Measurements from ENCODE around the gene CDYL.
A peak's percentile ranks its signal among the peaks of the same experiment; 100 is the strongest.
"Not testable (repeated sequence)": the region's sequence is repeated elsewhere in the genome, so short reads cannot be mapped to it uniquely, and the experiment has no call there.

CDYL gene

DNA sequence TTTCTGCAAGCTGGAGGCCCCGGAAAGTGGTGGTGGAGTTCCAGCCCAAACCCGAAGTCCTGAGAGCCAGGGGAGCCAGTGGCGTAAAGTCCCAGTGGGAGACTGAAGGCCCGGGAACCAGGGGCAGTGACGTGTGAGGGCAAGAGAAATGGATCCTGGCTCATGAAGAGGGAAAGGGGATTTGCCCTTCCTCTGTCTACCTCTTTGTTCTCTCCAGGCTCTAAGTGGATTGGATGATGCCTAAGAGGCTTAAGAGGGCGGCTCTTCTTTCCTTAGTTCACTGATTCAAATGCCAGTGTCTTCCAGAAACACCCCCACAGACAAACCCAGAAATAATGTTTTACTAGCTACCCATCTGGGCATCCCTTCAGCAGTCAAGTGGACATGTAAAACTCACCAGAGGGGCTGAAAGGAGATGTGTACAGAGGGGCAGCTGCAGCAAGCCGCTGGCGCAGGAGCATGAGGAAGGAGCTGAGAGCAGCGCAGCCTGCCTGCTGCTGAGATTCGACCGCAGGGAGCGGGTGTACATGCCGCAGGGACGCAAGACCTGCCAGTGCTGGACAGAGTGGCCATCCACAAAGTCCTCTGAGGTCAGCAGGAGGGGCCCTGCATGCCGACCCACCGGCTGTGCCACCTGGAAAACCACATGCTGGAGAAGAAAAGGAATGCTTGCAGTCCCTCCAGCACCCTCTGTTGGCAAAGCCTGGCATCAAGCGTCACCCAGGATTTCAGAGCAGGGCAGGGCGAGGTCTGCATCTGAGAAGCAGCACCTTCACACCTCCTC lies 29.5 kb downstream of the CDYL start:
- DNase-seq = peak; percentile 59

DNA sequence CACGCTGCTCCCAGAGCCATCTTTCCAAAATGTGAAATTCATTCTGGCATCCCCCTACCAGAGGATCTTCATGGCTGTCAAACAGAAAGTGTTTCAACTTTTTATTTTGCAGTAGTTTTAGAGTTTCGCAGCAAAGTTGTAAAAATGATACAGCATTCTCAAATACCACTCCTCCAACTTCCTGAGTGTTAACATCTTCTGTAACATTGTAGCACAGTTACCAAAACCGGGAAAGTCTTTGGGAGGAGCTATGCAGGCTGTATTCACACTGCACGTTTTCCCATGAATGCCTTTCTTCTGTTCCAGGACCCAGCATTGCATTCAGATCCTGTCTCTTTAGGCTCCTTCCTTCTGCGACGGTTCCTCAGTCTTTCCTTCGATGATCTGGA lies 30.1 kb downstream of the CDYL start:
- no peak for DNase-seq

DNA sequence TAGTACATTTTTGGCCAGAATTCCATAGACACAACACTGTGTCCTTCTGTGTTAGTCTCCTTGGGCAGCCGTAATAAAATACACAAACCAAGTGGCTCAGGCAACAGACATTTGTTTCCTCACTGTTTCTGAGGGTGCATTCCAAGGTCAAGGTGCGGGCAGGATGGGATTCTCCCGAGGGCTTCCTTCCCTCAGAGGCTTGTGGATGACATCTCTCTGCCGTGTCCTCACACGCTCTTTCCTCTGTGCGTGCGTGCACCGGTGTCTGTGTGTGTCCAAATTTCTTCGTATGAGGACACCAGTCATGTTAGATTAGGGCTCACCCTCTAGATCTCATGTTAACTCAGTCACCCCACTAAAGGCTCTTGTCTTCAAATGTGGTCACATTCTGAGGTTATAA lies 30.6 kb downstream of the CDYL start:
- no peak for DNase-seq

DNA sequence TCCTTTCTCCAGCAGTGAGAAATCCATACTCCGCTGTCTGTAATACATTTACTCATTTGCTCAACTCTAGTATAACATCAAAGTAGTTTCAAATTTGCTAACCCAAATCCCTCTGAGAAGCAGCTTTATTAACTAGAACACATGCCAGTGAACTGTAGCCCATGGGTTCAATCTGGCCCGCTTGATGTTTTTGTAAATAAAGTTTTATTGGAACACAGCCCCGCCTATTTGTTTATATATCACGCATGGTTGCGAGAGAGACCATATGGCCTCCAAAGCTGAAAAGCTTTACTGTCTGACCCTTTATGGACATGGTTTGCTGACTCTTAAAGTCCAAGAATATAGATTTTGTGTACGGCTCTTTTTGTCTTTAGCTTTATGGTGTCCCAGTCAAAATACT lies 32.2 kb downstream of the CDYL start:
- no peak for DNase-seq

DNA sequence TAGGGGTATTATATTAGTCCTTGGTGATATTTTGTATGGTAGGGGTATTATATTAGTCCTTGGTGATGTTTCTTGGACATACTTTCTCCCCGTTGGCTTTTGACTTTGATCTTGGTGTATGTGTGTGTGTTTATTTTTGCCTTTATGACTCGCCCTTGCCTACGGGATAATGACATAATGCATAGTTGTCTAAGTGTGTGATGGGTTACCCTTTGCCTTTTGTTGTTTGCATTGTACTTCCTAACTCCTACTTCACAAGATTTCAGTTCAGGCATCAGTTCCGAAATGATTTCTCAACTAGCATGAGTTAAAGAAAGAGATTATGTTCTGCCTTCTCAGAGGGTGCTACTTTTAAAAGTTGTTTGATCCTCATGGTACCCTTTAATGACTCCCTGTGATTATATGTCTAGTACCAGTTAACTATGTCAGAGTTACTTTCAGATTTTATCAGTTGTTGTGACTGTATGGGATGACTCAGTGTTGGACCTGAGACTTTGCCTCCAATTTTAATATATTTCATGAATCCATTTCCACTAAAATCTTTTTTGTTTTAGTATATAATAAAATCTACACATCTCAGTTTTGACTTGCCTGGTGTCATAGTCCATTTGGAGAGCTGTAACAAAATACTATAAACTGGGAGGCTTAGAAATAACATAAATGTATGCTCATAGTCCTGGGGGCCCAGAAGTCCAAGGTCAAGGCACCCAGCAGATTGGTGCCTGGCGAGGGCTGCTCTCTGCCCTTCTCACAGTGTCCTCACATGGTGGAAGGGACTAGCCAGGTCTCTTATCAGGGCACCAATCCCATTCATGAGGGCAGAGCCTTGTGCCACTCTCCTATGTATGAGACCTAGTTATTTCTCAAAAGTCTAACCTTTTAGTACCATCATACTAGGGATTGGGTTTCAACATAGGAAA lies 34.1 kb downstream of the CDYL start:
- no peak for DNase-seq

DNA sequence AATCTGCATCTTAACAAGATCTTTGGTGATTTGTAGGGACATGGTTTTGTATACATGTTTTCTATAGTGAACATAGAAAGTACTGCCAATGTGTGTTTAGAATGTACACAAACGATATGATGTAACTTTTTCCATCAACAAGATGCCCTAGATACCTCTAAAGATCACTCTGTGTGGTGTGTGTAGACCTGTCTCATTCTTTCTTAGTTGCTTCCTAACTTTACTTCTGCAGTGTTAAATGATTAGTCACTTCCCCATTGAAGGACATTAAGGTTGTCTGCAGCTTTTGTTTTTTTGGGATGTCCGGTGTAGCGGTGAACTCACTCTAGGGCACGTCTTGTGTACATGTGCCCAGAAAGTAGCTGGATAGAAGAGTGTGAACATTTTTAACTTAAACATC lies 35.9 kb downstream of the CDYL start:
- no peak for DNase-seq

DNA sequence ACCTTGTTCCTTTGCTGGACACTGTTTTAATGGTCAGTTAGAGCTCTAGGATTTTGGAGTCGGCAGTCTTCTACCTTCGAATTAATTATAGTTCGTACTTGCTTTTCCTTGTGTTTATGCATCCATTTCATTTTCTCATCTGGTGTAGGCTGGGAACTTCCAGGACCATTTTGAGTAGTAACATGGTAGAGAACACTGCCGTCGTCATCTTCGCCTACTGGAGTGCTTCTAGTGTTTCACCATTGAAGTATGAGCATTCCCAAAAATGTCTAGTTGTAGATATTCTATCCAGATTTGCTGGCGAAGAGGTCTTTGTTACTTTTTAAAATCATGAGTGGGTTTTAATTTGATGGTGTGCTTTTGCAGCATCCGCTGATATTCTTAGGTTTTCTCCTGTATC lies 36.9 kb downstream of the CDYL start:
- DNase-seq = no peak

DNA sequence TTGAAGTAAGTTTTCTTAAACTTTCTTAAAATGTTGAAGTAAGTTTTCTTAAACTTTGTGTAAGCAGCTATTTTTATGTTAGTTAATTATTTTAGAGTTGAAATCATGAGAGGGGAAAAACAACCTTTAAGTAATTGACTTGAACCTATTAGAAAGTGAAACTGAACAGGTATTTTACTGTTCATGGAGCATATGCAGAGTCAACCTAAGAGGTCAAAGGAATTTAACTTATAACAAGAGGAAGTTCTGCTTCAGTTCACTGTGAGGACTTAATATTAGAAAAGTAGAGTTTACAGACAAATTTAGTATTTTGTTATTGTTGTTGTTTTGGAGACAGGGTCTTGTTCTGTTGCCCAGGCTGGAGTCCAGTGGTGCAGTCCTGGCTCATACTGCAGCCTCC lies 38.0 kb downstream of the CDYL start:
- DNase-seq = no peak

DNA sequence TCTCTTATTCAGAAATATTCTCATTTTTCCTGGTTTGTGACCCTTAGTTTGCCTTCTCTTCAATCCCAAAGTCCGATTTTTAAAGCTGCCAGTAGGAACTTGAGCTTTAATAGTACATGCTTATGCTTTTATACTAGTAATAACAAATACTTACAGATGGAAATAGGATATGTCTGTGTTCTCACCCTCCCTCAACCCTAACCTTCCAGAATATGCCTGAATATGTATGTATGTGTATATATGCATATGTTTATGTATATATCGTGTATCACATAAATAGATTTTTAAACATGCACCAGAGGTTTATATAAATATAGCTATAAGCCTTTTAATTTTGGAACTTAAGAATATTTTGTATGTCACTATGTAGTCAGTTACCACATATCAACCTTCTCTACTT lies 38.8 kb downstream of the CDYL start:
- DNase-seq = no peak

DNA sequence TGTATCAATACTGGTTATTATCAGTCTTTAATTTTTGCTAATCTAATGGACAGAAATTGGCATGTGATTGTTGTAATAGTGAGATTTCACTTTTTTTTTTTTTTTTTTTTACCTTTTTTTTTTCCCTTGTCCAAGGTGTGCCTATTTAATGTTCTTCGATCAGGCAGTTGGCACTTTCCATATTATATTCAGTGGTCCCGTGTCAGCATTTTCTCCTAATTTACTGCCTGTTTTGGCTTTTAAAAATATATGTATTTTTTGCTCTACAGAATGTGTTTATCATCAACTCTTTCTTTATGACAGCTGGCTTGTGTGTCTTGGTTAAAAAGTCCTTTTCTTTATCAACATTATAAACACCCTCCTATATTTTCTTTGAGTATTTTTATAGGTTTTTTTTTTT lies 39.4 kb downstream of the CDYL start:
- no peak for DNase-seq

DNA sequence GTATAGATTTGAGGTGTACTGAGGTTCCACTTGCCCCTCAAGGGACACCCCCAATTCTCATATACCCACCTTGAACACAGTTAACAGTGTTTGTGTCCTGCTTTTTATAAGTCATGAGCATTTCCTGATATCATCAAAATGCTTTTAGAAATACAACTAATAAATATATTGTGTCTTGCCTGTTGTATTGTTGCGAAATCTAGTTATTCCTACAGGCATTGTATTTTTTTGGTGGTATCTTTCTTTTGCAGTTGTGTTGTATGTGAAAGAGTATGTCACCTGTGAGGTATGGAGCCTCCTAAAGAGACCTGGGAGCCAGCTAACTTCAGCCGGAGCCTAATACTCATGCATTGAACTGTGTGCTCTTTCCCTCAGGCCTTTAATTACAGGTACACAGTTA lies 40.7 kb downstream of the CDYL start:
- DNase-seq = no peak

DNA sequence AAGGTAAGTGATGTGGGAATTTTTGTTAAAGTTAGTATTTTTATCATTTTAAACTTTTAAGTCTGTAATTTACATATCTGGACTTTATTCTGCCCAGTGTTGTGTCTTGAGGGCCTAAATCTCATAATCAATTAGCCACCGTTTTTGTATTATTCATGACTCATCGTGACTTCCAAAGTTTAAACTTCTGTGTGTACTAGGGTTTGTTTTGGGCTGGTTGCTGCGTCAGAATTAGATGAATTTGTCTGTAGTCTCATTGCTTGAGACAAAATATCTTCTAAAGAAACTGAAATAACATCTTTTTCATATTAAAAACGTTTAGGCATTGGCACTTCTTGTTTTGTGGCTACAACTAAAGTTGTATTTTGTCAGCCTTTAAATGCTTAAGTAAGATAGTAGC lies 41.3 kb downstream of the CDYL start:
- DNase-seq = no peak

DNA sequence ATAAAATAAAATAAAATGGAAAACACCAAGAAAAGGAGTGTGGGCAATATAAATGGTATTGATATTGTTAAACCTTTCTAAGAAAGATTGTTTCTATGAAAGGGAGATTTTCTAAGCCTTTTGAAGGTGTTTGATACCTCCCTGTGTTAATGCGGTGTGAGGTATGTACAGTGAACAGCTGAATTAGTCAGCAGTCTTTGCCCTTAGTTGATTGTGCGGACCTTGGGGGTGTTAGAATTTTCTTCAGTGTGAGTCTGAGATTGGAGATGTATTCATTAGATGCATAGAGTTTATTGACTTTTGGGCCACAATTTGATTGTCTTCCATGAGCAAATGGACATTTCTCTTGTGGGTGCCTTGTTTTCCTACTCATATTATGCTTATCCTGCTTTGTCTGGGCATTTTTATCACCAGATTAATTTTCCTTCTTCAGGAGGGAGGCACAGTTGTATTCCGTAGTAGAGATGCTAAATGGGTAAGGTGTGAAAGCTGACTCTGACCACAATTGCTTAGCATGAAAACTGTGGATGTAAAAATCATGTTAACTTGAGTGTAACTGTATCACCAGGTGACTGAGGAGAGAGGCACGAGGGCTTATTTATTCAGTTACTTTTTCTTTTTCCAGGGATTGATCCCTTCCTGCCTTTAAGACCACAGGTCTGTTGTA lies 42.2 kb downstream of the CDYL start:
- no peak for DNase-seq

DNA sequence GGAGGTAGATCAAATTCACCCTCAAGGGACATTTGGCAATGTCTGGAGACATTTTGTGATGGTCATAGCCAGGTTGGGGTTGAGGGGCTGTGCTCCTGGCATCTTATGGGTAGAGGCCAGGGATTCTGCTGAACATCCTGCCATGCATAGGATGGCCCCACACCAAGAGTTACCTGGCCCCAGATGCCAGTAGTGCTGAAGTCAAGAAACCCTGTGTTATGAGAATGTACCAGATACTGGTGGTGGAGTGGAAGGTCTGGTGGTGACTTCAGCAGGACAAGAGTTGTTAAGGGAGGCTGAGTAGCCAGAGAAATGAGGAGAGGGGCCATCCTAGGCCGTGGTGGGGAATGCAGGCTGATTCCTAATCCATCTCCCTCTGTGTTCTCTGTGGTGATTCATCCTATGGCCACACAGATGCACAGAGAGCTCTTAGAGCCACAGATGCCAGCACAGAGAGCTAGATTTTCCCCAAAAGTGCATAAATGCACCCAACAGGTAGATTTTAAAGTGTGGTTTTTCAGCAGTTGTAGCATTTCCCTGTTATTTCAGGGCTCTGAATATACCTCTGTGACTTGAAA lies 43.6 kb downstream of the CDYL start:
- no peak for DNase-seq

DNA sequence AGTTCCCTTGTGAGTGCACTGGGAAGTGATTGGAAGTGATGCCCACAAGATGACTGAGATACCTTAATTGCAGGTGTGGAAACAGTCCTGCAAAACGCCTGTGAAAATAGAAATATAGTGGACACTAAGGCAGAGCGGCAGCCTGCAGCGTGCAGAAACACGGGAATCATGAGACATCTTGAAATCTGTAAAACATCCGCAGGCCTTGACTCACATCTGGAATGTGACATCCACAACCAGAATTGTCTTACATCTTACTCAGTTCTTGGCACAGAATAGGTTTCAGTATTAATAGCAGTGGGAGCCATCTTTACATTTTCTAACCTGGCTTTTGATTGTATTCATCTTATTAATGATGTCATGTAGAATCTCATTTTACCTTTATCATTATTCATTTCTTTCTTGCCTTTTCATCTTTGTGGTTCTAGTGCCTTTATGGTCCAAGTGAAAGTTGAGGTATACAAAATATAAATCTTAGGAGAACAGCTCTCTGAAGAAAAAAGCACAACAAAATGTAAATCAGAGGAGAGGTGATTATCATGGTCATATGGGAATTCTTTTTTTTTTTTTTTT lies 44.6 kb downstream of the CDYL start:
- DNase-seq = no peak

DNA sequence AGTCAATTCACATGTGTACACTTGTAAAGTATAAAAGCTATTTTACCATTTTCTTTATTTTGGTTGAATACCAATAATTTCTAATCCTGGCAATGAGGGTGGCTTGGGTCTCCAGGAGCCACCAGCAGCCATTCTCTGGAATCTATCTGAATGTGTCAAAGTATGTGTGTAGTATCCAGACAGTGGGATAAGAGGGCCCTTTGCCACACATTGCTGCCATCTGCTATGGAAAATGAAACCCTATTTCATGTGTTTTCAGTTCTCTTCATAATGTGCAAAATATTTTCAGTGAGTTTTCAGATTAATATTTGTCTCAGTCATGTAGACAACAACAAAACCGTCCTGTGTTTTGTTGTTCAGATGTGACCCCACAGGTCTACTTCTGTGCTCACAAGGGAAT lies 46.3 kb downstream of the CDYL start:
- DNase-seq = no peak

DNA sequence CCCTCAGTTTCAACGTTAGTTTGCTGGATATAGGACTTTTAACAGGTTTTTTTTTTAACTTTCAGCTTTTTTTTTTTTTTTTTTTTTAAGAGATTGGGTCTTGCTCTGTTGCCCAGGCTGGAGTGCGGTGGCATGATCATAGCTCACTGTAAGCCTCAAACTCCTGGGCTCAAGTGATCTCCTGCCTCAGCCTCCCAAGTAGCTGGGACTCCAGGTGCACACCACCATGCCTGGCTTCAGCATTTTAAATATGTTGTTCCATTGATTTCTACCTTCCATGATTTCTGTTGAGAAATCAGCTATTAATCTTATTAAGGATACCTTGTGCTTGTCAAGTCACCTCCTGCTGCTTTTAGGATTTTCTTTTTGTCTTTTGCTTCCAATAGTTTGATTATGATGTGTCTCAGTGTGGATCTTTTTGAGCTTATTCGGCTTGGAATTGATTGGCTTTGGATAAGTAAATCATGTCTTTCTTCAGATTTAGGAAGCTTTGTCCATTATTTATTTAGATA lies 52.0 kb downstream of the CDYL start:
- no peak for DNase-seq

DNA sequence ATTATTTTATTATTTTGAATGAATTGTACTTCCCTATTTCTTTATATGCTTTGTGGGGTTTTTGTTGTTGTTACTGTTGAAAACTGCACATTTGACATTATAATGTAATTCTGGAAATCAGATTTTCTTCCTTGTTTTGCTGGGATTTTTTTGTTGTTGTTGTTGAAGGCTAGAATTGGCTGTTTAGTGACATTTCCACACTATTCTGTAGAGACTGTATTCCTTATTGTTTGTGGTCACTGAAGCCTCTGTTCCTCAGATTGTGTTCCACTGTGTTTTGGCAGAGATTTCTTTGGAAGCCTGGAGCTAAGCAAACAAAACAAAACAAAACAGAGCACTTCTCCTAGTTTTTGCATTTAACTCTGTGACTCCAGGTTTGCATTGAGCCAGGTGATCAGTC lies 52.9 kb downstream of the CDYL start:
- DNase-seq = no peak

DNA sequence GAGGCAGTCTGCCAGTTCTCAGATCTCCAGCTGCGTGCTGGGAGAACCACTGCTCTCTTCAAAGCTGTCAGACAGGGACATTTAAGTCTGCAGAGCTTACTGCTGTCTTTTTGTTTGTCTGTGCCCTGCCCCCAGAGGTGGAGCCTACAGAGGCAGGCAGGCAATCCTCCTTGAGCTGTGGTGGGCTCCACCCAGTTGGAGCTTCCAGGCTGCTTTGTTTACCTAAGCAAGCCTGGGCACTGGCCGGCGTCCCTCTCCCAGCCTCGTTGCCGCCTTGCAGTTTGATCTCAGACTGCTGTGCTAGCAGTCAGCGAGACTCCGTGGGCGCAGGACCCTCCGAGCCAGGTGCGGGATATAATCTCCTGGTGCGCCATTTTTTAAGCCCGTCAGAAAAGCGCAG lies 59.3 kb downstream of the CDYL start:
- DNase-seq = not testable (repeated sequence)

DNA sequence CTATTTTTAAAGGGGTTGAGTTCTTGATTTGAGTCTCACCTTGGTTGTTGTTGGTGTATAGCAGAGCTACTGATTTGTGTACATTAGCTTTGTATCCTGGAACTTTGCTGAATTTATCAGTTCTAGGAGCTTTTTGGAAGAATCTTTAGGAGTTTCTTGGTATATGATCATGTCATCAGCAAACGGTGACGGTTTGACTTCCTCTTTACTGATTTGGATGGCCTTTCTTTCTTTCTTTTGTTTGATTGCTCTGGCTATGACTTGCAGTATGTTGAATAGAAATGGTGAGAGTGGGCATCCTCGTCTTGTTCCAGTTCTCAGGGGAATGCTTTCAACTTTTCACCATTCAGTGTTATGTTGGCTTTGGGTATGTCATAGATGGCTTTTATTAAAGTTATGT lies 64.0 kb downstream of the CDYL start:
- DNase-seq = no peak

DNA sequence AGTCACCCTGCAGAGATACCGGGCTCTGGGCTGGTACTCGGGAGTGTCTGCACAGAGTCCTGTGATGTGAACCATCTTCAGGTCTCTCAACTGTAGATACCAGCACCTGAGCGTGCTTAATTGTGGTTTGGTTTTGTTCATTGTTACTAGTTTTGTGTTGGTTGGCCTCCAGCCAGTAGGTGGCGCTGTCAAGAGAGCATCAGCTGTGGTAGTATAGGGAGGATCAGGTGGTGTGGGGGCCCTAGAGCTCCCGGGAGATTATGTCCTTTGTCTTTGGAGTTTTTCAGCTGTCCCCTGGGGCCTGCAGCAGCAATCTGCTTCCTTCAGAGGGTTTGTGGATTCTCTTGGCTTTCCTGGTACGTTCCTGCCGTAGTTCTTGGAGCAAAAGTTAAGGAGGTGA lies 67.9 kb downstream of the CDYL start:
- no peak for DNase-seq

DNA sequence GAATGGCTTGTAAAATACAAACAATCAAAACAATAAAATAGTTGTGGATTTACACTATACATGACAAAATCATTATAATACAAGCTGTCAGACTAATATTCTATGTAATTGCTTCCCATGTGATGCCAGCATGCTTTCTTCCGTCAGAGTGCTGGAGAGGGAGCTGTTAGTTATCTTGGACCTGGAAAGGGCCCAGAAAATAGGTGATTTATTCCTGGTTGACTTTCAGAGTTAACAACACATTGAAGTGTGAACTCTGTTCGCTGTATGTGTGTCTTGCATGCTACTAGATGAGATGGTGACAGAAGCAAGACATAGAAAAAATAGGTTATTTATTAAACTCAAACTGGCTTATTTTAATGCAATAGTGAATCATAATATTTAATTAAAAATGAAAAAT lies 70.2 kb downstream of the CDYL start:
- DNase-seq = no peak
